AG04450 (cell line): ENCODE measurements around the gene PAAF1. TPM values are rescaled to one million over a fixed set of nuclear protein-coding genes. Genes with fewer than 3 reads are reported as not detected.

Experiments
- CTCF ChIA-PET: fragments of 300-600, 350-600 bp; formaldehyde crosslinking; extraction: SDS; loops from one replicate; lab custom pipeline; 2022; ENCODE audit warnings: antibody characterized with exemption, inconsistent platforms; lab: Charles Lee
- POLR2A ChIA-PET: fragments of 350-600 bp; formaldehyde crosslinking; extraction: SDS; loops from one replicate; lab custom pipeline; 2021; ENCODE audit warnings: antibody characterized with exemption, inconsistent platforms; lab: Yijun Ruan, JAX
- DNase-seq: peaks from one replicate; pipeline ENCODE4 v3.0.0-alpha.2; 2011; ENCODE audit warnings: low read depth, low spot score
- H3K27ac ChIP-seq: one replicate; pipeline ENCODE4 v1.5.1; 2012; ENCODE audit warnings: low read depth, low read length, control low read depth
- H3K27me3 ChIP-seq: one replicate; pipeline ENCODE4 v1.6.0; 2012; ENCODE audit warnings: low read length; ENCODE audit not compliant: control insufficient read depth, insufficient read depth
- H3K4me3 ChIP-seq: 2 replicates; pipeline ENCODE4 v1.5.1; 2011; ENCODE audit warnings: mild to moderate bottlenecking, low read depth, low read length, control low read depth
- H3K9me3 ChIP-seq: 2 replicates; pipeline ENCODE4 v1.5.1; 2012; ENCODE audit warnings: low read length; ENCODE audit not compliant: control insufficient read depth, insufficient read depth
- polyA plus RNA-seq: library from polyadenylated mRNA; depleted of rRNA; stranded (reverse); fragments of >200 nt; gene quantifications from 2 replicates; pipeline ENCODE4 v1.2.3, GENCODE V29; 2011
- TF ChIP-seq, protein P1 (sequence below): IDR thresholded peaks from 2 replicates; pipeline ENCODE4 v1.5.1; 2011; ENCODE audit warnings: low read depth, low read length, control low read depth, inconsistent platforms

Gene PAAF1
- polyA plus RNA-seq, 1 experiment, result 18.5 TPM

DNA sequence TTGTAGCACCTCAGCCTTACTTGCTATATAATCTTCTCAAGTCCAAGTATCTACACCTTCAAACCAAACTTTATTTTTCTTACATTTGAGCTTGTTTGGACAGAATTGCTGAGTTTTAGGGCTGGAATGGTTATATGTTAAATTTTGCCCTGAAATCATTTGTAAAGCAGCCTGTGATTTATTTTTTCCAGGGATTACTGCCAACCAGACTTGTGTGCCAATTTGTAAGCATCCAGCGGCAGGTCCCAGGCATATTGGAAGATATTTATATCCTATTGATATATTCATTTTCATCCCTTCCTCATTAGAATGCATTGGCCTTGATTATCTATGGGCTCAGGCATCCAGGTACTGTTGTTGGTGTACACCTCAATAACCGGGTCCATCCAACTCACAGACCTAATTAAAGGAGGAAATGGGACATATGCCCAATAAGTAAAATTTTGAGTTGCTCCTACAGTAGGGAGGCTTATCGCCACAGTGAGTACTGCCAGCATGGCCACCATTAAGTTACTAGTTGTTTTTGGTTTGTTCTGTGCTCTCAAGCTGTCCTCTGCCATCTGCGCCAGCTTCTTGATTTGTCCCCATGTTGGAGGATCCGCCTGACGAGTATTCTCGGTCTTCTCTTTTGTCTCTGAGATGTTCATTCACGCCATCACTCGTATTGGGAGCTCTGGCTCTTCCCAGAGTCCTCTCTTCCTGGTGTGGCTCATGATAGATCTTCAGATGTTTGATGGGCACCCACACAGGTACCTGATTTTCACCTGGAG lies 64.2 kb downstream of the PAAF1 start:
- TF ChIP-seq, protein P1, sequence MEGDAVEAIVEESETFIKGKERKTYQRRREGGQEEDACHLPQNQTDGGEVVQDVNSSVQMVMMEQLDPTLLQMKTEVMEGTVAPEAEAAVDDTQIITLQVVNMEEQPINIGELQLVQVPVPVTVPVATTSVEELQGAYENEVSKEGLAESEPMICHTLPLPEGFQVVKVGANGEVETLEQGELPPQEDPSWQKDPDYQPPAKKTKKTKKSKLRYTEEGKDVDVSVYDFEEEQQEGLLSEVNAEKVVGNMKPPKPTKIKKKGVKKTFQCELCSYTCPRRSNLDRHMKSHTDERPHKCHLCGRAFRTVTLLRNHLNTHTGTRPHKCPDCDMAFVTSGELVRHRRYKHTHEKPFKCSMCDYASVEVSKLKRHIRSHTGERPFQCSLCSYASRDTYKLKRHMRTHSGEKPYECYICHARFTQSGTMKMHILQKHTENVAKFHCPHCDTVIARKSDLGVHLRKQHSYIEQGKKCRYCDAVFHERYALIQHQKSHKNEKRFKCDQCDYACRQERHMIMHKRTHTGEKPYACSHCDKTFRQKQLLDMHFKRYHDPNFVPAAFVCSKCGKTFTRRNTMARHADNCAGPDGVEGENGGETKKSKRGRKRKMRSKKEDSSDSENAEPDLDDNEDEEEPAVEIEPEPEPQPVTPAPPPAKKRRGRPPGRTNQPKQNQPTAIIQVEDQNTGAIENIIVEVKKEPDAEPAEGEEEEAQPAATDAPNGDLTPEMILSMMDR, result no peak
- no peak for DNase-seq

DNA sequence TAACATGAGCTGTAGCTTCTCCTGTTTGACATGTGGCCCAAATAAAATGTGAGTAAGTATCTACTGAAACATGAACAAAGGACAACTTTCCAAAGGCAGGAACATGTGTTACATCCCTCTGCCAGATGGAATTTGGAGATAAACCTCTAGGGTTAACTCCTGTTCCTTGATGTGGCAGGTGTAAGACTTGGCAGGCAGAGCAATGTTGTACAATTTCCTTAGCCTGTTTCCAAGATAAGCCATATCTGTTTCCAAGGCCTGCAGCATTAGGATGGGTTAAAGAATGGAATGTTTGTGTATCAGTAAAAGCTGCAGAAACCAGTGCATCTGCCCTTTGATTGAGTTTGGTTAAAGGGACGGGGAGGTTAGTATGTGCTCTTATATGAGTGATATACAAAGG lies 65.2 kb downstream of the PAAF1 start:
- Histone ChIP-seq H3K27me3 (peaks cover 3% of the 10 kb centered on the region), H3K9me3 (peaks cover 26% of the 10 kb centered on the region), H3K27ac (no peak overlapping the region), H3K4me3 (no peak overlapping the region)
- POLR2A ChIA-PET, result no interaction called here
- TF ChIP-seq, protein P1, result no peak
- DNase-seq, result no peak
- CTCF ChIA-PET, result no interaction called here

More for the DNA sequence above, 64.2 kb downstream of the PAAF1 start:
- Histone ChIP-seq H3K9me3 (peaks cover 24% of the 10 kb centered on the region), H3K4me3 (no peak overlapping the region), H3K27ac (no peak overlapping the region), H3K27me3 (peaks cover 3% of the 10 kb centered on the region)
- CTCF ChIA-PET, result interaction anchor here (1.4 kb wide), 1 partner anchor 10 kb away, joined by 7 read pairs; no protein-coding TSS in a partner anchor
- POLR2A ChIA-PET, result no interaction called here

DNA sequence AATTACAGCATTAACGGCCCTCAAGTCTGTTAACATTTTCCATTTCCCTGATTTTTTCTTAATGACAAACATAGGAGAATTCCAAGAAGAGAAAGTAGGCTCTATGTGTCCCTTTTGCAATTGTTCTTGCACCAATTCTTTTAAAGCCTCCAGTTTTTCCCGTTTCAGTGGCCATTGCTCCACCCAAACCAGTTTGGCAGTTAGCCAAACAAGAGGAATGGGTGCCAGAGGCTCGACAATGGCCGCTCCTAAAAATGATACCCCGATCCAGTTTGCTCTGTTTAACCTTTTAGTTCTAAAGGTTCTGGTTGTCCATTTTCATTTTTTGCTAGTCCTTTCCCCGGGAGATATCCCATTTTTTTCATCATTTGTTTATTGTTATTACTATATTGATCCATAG lies 67.3 kb downstream of the PAAF1 start:
- no peak overlapping the region for H3K27ac ChIP-seq
- CTCF ChIA-PET, result no interaction called here
- no peak overlapping the region for H3K4me3 ChIP-seq
- POLR2A ChIA-PET, result no interaction called here
- peaks cover 14% of the 10 kb centered on the region for H3K9me3 ChIP-seq
- no peak for DNase-seq
- H3K27me3 ChIP-seq, result peaks cover 4% of the 10 kb centered on the region
- TF ChIP-seq, protein P1, result no peak

DNA sequence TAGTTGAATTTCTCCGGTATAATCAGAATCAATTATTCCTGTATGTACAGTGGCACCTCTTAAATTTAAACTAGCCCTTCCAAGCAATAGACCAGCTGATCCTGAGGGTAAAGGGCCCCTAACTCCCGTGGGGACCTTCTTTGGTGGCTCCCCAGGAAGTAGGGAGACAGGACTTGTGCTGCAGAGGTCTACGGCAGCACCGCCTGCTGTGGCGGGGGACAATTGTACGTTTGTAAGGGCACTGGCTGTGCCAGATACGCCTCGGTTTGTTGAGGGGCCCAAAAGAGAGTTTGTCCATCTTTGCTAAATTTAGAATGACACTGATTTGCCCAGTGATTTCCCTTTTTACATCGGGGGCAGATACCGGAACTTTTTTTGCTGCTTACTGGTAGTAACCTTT lies 68.1 kb downstream of the PAAF1 start:
- Histone ChIP-seq H3K9me3 (peaks cover 12% of the 10 kb centered on the region), H3K4me3 (no peak overlapping the region), H3K27me3 (peaks cover 5% of the 10 kb centered on the region), H3K27ac (no peak overlapping the region)
- ChIA-PET POLR2A (no interaction called here), CTCF (no interaction called here)
- TF ChIP-seq, protein P1, result no peak
- DNase-seq, result no peak

DNA sequence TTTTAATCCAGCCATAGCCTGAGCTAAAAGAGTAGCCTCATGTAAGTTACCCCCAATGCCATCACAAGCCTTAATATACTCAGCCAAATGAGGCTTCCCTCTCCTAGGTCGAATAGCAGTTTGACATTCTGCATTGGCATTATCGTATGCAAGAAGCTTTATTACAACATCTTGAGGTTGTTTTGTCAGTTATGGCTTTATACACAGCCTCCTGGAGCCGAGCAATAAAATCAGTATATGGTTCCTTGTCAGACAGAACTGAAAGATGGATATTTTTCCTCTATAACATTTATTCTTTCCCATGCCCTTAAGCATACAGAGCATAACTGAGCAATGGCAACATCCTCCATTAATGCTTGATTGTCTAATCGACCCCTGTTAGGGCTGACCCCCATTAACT lies 68.6 kb downstream of the PAAF1 start:
- TF ChIP-seq, protein P1, result no peak
- ChIA-PET CTCF (no interaction called here), POLR2A (no interaction called here)
- Histone ChIP-seq H3K4me3 (no peak overlapping the region), H3K27ac (no peak overlapping the region), H3K9me3 (peaks cover 12% of the 10 kb centered on the region), H3K27me3 (peaks cover 5% of the 10 kb centered on the region)
- DNase-seq, result no peak
